NCI-H1105 treated with DMSO at 0.1 percent for 48 hours (cell line): ENCODE measurements around the gene SDK1.
"Not testable (repeated sequence)": the region's sequence is repeated elsewhere in the genome, so short reads cannot be mapped to it uniquely, and the experiment has no call there.

Experiments used
- DNase-seq: peaks from one replicate; lab custom pipeline; 2025; lab: John Stamatoyannopoulos, UW

SDK1 gene

GRCh38 chr7:3655635-3656034 lies 354.6 kb downstream of the SDK1 start:
- no peak for DNase-seq

GRCh38 chr7:3657206-3657605 lies 356.2 kb downstream of the SDK1 start:
- no peak for DNase-seq

GRCh38 chr7:3668743-3669142 lies 367.7 kb downstream of the SDK1 start:
- no peak for DNase-seq

- DNase-seq: no peak
Observed at GRCh38 chr7:3670898-3671297, 369.8 kb downstream of the SDK1 start.

GRCh38 chr7:3673524-3673923 lies 372.5 kb downstream of the SDK1 start:
- DNase-seq: peak; percentile 19

GRCh38 chr7:3678314-3678810 lies 377.3 kb downstream of the SDK1 start:
- DNase-seq: no peak

GRCh38 chr7:3682028-3682710 lies 381.1 kb downstream of the SDK1 start:
- no peak for DNase-seq

GRCh38 chr7:3683546-3684539 lies 382.8 kb downstream of the SDK1 start:
- no peak for DNase-seq

- DNase-seq: no peak
Observed at GRCh38 chr7:3688071-3688470, 387.0 kb downstream of the SDK1 start.

GRCh38 chr7:3688842-3689241 lies 387.8 kb downstream of the SDK1 start:
- no peak for DNase-seq

- DNase-seq: no peak
Observed at GRCh38 chr7:3691478-3692158, 390.6 kb downstream of the SDK1 start.

GRCh38 chr7:3695602-3696001 lies 394.6 kb downstream of the SDK1 start:
- DNase-seq: peak; percentile 13

- DNase-seq: no peak
Observed at GRCh38 chr7:3696113-3696512, 395.1 kb downstream of the SDK1 start.

GRCh38 chr7:3697472-3697871 lies 396.4 kb downstream of the SDK1 start:
- DNase-seq: no peak

- no peak for DNase-seq
Observed at GRCh38 chr7:3705258-3705657, 404.2 kb downstream of the SDK1 start.

- not testable (repeated sequence) for DNase-seq
Observed at GRCh38 chr7:3706091-3706490, 405.0 kb downstream of the SDK1 start.

GRCh38 chr7:3710122-3710521 lies 409.1 kb downstream of the SDK1 start:
- no peak for DNase-seq

GRCh38 chr7:3710531-3710930 lies 409.5 kb downstream of the SDK1 start:
- DNase-seq: no peak

- peak; percentile 68 for DNase-seq
Observed at GRCh38 chr7:3712841-3713240, 411.8 kb downstream of the SDK1 start.

- DNase-seq: no peak
Observed at GRCh38 chr7:3721422-3721821, 420.4 kb downstream of the SDK1 start.

GRCh38 chr7:3722396-3722922 lies 421.4 kb downstream of the SDK1 start:
- DNase-seq: no peak
